Neural cell (in vitro differentiated cells): ENCODE results near the gene MAP2.

Experiments used
- TAF1 ChIP-seq: IDR thresholded peaks from 2 replicates; pipeline ENCODE4 v1.6.1; 2012; ENCODE audit warnings: low read depth
- TF ChIP-seq, protein P1 (sequence below): fragments of 450-650 bp; IDR thresholded peaks from 2 replicates; pipeline ENCODE4 v1.5.1; 2014; ENCODE audit warnings: antibody characterized with exemption, mild to moderate bottlenecking, moderate library complexity; ENCODE audit not compliant: poor library complexity, severe bottlenecking

- TF ChIP-seq, protein P1, sequence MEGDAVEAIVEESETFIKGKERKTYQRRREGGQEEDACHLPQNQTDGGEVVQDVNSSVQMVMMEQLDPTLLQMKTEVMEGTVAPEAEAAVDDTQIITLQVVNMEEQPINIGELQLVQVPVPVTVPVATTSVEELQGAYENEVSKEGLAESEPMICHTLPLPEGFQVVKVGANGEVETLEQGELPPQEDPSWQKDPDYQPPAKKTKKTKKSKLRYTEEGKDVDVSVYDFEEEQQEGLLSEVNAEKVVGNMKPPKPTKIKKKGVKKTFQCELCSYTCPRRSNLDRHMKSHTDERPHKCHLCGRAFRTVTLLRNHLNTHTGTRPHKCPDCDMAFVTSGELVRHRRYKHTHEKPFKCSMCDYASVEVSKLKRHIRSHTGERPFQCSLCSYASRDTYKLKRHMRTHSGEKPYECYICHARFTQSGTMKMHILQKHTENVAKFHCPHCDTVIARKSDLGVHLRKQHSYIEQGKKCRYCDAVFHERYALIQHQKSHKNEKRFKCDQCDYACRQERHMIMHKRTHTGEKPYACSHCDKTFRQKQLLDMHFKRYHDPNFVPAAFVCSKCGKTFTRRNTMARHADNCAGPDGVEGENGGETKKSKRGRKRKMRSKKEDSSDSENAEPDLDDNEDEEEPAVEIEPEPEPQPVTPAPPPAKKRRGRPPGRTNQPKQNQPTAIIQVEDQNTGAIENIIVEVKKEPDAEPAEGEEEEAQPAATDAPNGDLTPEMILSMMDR, result no peak
- no peak for TF ChIP-seq TAF1
Observed at GRCh38 chr2:209578394-209579001, 154.7 kb downstream of the MAP2 start.
